Lung microvascular endothelial cell (primary cell): ENCODE data around the gene ZCCHC14. TPM values are rescaled to one million over a fixed set of nuclear protein-coding genes. Genes with fewer than 3 reads are reported as not detected.
"Not testable (repeated sequence)": the region's sequence is repeated elsewhere in the genome, so short reads cannot be mapped to it uniquely, and the experiment has no call there.

Experiments used
- DNase-seq, 2 donors: peaks; one replicate each; pipeline versions ENCODE4 v3.0.0 to v3.0.0-alpha.2; 2010; ENCODE audit warnings: low read depth in 2 of 2
- total RNA-seq: library from RNA; depleted of rRNA; stranded (reverse); fragments of >200 nt; gene quantifications from 2 replicates; pipeline ENCODE4 v1.2.1, GENCODE V29; 2014

Gene ZCCHC14
- total RNA-seq, 1 donor from 2014 or later = 5.8 TPM

DNA sequence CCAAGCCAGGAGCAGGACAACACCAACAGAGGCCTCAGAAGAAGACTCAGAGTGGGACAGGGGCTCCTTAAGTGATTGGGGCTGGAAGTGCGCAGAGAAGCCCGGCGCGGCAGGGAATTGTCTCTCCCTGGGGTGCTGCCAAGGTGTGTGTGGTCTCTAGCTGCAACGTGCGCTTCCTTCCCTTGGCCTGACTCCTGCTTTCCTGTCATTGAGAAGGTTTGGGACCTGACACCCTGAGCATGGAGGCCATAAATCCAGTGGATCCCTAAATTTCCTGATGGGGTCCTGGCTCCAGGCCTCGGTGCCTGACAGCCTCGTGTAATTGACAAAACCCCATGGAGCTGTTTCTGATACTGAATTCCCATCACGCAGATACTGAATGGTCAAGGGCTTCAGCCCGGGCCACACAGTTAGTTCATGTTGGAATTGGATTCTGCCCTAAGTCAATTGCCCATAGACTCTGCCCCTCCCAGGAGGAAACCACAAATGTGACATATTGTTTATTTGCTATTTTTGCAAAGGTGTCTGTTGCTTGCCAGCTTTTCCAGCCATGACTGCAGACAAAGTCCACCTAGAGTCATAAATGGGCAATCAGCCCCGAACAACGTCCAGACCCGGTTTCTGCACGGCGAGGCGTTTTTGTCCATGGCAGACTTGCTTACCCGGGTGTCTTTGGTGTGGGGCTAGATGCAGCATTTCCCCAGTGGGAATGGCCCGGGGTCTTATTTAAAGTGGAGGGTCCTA, 4.4 kb upstream of the ZCCHC14 start:
- DNase-seq = not testable (repeated sequence)

DNA sequence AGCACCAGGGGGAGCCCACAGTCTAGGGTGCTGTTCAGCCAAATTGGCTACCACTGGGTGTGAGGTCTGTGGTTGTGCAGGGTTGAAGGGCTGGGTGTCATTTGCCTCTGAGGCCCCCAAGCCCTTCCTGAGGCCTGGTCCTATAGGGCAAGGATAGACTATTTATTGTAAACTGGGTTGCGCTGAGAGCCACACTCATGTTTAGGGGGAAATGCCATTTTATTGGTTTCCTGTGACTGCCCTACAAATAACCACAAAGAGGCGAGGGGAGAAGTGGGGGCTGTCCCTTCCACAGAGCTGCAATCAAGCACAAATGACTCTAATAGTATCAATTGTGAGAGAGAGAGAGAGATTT, 3.6 kb upstream of the ZCCHC14 start:
- DNase-seq = no peak

DNA sequence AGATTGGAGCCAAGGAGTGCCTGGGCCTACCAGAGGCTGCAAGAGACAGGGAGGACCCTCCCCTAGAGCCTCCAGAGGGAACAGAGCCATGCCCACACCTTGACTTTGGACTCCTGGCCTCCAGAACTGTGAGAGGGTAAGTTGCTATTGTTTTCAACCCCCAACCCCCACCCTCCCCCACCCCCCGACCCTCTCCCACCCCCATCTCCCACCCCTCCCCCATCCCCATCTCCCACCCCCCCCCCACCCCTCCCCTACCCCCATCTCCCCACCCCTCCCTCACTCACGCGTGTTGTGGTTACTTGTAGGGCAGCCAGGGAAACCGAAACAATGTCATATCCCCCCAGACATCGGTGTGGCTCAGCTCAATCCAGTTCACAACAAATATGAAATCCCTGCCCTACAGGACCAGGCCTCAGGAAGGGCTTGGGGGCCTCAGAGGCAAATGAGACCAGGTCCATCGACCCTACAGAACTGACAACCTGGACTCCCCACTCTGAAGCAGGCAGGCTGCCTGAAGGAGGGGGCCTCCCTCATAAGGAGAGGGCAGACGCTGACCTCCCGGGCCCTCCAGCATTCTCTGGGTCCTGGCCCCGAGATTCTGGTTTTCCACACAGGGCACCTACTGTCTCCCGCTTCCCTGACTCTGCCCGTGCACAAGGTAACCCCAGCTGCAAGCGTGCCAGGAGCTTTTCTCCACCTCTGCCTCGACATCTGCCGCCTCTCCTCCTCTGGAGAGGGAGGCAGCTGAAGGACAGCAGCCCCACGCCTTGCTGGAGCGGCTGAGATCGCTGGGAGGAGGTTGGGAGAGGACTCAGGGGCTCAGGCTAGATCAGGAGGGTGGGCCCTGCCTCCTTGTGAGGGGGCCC, 3.0 kb upstream of the ZCCHC14 start:
- no peak for DNase-seq

DNA sequence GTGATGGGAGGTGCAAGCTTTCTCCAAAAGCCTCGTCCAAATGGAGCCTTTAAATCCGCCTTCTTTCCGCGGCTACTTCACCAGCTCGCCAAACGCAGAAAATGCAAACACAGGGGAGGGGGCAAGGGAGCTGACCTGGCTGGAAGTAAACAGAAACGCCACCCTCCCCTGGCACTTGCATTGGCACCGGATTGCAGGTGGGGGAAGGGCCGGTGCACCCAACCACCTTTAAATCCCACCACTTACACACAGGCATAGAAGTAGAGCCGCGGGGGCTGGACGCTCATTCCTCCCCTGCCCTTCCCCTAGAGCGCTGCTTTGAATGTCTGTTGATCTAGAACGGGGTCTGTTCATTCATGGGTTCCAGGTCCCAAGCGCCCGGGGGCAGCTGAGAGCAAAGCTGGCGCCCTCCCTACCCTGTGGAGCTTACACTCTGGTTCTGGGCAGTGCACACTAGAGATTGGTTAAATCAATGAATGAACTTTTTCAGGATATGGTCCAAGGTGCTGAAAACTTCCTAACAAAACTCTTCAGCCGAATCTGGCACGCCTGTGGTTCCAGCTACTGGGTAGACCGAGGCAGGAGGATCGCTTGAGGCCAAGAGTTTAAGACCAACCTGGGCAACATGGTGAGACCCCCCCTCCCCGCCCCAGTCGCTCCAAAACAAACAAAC, 920 bp upstream of the ZCCHC14 start:
- peak; percentile 34 to 37 for DNase-seq

DNA sequence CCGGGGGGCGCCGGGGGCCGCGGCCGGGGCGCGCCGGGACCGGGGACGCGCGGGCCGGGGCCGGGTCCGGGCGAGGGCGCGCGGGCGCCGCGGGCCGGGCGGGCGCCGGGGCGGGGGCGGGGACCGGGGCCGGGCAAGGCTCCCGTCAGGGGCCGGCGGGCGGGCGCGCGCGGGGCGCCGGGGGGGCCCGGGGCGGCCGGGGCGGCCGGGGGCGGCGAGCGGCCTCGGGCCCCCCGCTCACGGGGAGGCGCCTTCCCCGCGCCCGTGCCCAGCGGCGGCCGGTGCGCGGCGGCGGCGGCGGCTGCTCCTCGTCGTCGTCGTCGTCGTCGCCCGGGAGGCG, 563 bp downstream of the ZCCHC14 start:
- DNase-seq = no peak

DNA sequence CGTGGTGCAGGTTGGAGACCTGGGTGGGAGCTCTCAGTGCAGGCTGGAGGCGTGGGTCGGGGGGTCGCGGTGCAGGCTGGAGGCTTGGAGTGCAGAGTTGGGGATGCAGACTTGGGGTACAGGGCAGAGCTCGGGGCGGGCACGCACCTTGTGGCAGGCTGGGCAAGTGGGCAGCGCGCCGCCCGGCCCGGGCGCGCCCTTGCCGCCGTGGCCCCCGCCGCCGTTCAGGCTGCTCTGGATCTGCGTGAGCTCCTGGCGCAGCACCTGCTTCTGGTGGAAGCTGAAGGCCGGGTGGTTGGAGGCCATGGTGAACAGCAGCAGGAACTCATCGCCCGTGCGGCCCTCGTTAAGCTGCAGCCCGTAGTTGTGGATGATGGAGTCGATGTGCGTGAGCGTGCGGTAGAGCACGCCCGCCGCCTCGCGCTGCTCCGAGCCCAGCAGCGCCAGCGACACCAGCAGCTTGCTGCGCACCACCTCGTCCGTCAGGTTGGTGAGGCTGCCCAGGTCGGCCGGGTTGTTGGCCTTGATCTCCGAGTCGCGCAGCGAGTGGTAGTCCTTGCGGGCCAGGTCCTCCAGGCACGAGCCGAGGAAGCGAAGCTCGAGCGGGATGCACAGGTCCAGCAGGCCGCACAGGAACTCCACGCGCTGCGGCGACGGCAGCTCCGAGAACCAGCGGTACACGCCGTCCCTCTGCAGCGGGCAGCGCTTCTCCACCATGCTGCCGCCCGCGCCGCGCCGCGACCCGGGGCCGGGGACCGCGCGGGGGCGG, 1.1 kb downstream of the ZCCHC14 start:
- peak; percentile 52 to 61 for DNase-seq

DNA sequence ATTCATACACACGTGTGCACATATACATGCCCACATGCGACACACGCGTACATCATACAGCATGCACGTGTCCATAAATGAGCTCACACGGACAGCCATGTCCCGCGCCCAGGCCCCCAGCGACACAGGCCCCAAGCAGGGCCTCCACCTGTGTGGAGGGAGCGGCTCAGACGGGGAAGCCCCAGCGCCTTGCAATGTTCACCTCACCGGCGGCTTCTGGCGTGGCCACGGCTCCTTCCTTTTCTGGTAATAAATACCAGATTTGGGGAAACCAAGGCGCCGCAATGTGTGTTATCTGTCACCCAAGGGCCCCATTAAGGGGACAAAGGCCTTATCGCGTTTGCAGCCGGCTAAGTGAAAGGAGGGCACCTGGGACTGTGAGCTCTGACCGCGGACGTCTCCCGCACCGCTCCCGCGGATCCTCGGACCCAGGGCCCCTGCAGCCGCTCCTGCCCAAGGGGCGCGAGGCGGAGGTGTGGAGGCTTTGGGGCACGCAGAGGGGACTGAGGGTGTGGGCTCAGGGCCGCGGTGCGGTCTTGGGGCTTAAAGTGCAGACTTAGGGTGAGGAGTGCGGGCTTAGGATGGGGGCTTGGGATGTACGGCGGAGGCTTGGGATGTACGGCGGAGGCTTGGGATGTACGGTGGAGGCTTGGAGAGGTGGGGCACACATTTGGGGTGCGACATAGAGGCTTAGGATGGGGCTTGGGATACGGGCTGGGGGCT, 1.9 kb downstream of the ZCCHC14 start:
- DNase-seq = peak; percentile 24 to 41

DNA sequence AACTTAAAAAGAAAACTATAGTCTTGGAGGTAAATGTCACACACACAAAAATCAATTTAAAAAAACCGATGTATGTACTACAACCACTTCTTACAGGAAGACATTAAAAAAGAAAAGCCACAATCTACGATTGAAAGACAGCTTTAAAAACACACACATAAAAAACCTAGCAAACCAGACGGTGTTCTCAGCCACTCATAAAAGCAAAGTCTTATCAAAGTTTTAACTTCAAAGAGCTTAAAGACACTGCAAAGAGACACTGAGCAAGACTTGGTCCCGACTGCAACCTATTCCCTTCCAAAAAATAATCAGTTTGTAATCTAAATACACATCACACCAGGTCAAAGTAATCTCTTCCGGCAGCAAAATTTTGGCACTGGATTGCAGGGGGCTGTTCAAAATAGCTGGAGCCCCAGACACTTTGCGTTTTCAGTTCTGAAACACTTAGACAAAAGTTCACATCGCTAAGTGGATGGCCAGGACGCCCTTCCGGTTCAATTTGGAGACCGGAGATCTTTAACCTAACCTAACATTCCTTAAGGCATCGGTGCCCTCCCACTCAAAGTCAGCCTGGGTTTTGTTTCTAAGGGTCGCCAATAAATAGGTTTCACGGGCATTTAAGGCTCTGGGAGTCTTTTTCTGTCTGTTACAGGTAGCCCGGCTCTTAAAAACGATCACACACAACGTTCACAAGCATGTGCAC, 2.6 kb downstream of the ZCCHC14 start:
- DNase-seq = no peak

DNA sequence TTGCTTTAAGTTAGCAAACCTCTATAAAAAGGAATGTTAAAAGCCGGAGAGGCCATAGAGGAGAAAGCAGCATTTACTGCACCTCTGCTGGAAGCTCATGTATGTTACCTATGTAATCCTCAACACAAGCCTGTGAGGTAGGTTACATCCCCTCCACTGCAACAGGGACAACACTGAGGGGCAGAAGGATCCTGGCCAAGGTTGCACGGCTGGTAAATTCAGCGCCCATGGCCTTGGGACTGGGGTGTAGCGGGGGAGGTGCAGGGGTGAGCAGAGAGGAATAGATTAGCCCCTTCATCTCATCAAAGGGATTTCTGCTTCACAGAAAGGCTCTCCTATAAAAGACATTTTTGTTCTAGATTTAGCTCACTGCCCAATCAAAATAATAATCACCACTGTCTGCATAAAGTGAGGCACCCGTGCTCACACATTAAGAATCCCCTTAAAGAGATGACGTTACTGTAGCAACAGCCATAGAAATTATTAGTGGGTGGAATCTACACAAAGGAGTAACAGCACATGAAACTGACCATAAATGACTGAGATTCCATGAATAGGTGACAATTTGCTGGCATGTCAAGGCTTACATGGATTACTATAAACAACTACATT, 3.3 kb downstream of the ZCCHC14 start:
- DNase-seq = no peak

DNA sequence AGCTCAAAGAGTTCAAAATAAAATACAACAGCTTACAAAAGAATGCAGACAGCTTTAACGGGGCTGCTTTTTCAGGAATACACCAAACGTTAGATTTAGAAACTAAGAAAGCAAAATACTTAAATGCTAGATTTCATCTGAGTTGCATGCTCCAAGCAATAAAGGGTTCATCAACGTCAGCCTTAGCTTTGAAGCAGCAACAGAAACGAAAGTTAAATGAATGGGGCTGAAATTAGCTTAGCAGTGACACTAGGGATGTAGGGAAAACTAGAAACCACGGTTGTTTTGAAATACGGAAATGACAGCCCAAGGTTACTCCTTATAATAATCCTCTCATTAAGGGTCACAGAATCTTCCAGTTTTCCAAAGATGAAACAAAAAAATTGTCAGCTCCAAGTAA, 3.9 kb downstream of the ZCCHC14 start:
- not testable (repeated sequence) for DNase-seq

DNA sequence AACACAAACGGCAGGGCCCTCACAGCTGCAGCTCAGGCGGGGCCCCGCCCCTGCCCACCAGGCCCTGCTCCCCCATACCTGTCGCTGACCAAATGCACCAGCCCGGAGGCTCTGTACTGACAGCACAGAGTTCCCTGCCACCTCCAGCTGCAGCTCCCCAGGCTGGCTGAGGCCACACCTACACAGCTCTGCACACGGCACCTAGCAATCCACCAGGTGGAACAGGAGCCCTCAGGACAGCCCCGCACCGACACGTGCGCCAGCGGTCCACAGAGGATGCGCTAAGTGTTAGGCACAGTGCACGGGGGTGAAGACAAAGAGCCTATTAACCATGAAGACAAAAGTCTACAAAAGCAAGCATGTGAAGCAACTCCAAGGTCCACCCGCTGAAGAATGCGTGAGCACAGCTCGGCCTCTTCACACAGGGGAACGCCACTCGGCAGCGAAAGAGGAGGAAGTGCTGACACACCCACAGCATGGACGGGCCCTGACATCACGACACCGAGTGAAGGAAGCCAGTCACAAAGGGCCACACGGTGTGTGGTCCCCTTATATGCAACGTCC, 5.4 kb downstream of the ZCCHC14 start:
- peak in 1 of 2 donors; percentile 55 for DNase-seq

DNA sequence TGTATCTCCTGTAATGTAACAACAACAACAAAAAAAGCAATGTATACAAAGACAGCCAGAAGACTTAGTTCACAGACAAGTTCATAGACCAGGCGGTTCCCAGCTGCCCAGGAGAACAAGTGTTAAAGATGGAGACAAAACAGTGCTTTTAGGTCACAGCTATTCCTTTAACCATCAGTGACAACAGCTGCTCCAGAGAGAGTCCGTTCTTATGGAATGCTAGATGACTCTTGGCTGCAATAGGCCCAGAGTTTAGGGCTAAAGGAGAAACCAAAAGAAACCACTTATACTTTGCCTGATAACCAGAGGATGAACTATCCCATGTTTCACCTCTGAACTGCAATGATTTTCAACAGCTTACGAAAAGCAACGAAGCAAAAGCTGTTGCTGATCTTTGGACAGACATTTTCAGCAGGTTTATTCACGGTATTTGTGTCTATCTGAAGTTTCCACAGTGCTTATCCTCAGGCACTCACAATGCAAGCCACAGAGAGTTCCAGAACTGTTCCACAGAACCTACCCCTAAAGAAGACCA, 6.0 kb downstream of the ZCCHC14 start:
- no peak for DNase-seq

DNA sequence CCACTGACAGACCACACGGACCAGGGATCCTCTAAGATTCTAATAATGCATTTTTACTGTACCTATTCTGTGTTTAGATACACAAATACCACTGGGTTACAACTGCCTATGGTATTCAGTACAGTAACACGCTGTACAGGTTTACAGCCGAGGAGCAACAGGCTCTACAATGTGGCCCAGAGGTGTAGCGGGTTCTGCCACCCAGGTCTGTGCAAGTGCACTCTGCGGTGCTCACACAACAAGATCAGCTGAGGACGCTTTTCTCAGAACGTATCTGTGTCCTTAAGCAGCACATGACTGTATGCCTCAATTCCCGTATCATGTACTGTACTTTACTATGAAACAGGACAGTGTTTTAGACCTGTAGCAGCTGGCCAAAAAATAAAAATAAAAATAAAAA, 6.5 kb downstream of the ZCCHC14 start:
- DNase-seq = no peak

DNA sequence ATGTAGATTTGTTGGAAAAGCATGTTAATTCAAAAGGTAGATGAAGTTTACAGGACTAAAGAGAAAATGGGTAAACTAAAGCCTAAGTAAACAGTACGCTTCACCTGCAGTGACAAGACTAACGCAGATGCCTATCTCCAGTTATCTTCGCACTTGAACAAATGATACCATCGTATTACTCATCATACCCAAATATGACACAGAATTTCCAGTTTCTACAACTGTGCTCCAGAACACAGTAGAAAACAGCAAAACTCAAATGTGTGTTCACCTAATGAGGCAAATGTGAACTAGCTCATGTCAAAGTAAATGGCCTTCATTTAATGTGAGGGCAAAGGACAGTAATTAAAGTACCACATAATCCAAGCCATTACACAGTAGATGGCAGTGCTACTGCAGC, 7.0 kb downstream of the ZCCHC14 start:
- DNase-seq = not testable (repeated sequence)

DNA sequence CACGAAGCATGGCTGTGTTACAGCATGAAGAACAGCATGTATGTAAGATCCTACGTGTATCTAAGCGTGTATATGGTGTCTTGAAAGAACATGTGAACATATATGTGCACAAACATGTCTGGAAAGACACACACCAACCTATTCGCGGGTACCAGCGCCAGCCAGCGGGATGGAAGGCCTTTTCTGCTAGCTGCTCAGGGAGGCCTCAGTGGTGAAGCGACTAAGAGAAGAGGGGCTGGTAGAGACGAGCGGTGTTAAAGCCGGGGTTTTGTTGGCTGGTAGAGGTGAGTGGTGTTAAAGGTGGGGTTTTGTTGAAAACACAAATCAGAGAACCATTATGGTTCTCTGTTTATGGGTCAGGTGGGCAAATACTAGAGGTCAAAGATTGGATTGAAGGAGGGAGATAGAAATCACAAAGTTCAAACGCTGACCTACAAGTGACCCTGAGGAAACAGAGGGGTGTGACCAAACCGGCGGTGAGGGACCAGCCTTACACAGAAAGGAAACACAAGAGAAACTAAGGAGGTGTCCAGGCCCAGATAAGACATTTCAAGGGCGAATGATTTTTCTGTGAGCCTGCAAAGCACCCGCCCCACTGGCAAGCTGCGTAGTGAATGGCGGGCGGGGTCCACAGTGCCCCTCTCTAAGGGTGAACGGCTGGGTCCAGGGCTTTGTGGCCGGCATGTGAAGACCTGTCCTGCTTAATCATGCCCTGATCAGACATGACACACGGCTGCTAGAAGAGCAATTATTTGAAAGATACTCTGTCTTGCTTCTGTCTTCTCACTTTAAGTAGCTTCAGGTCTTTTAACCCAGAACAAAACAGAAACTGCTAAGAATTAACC, 8.1 kb downstream of the ZCCHC14 start:
- DNase-seq = no peak

DNA sequence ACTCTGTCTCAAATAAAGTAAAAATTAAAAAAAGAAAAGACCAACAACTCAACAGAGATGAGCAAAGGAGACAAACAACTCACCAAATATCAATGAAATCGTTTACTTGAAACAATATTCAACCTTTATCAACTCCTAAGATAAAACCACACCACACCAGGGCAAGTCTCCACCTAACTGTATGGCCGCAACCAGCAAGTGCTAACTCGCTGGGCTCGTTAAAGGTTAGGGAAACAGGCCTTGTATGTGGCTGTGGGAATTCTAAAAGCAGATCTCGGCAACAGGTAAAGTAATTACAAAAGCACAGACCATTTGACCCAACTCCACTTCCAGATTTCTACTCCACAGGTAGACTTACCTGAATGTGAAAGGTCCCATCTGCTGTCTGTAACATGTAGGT, 9.3 kb downstream of the ZCCHC14 start:
- no peak for DNase-seq

DNA sequence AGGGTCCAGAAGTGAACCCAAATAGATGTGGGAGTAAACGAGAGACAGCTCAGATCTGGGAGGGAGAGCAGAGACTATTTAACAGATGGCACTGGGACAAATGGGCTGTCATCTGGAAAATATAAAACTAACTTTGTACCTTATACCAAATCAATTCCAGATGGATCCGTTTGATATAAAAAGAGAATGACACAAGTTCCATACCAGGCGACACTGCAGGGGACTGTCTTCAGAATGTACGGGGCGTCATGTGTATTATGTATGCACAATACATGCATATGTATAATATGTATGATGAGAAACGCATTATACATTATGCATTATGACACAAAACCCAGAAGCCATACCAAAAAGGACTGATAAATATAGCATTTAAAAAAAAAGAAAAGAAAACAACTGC, 10.2 kb downstream of the ZCCHC14 start:
- DNase-seq = not testable (repeated sequence)

DNA sequence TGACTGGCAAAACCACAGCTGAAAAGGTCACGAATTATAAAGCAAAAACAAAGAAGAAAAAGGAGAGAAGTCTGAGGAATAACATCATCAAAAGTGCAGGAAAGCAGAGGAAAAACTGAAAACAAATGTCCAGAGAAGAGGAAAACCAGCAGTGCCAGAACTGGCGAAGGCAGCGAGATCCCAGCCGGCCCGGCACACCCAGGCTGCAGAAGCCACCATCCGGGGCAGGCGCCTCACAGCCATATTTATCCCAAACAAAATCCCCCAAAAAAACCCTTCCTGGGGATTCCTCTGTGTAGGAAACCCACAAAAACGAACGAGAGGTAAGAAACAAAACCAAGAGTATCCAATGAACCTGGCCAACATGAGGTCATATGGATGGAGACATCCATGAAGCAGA, 10.6 kb downstream of the ZCCHC14 start:
- no peak for DNase-seq
